Measurements from ENCODE around the gene TMEM45A.

DNA sequence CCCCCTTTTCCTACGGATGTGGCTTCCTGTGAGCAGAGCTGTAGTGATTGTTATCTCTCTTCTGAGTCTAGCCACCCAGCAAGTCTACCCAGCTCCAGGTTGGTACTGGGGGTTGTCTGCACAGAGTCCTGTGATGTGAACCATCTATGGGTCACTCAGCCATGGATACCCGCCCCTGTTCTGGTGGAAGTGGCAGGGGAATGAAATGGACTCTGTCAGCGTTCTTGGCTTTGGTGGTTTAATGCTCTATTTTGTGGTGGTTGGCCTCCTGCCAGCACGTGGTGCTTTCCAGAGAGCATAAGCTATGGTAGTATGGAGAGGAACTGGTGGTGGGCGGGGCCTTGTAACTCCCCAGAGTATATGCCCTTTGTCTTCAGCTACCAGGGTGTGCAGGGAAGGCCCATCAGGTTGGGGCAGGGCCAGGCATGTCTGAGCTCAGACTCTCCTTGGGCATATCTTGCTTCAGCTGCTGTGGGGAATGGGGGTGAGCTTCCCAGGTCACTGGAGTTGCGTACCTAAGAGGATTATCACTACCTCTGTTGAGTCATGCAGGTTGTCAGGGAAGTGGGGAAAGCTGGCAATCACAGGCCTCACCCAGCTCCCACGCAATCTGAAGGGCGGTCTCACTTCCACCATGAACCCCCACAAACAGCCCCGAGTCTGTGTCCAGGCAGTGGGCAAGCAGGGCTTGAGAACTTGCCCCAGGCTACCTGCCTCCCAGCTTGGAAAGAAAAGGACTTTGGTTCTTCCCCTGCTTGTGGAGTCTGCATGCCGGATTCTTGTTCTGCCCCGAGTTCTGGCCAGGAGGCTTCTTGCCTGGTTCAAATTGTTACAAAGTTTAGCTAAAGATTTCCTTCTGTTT lies 108.0 kb downstream of the TMEM45A start:
- TF ChIP-seq, protein P1, sequence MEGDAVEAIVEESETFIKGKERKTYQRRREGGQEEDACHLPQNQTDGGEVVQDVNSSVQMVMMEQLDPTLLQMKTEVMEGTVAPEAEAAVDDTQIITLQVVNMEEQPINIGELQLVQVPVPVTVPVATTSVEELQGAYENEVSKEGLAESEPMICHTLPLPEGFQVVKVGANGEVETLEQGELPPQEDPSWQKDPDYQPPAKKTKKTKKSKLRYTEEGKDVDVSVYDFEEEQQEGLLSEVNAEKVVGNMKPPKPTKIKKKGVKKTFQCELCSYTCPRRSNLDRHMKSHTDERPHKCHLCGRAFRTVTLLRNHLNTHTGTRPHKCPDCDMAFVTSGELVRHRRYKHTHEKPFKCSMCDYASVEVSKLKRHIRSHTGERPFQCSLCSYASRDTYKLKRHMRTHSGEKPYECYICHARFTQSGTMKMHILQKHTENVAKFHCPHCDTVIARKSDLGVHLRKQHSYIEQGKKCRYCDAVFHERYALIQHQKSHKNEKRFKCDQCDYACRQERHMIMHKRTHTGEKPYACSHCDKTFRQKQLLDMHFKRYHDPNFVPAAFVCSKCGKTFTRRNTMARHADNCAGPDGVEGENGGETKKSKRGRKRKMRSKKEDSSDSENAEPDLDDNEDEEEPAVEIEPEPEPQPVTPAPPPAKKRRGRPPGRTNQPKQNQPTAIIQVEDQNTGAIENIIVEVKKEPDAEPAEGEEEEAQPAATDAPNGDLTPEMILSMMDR (IDR thresholded peaks at IDR 0.05 in 4 of 5, conservative IDR thresholded peaks at IDR 0.05 in 1 of 5) = no peak
- TF ChIP-seq POLR2A (IDR thresholded peaks at IDR 0.05) = no peak
